Liver (tissue), 9 donors: ENCODE measurements around the gene PARD3. TPM values are rescaled to one million over a fixed set of nuclear protein-coding genes. Genes with fewer than 3 reads are reported as not detected.

ENCODE experiments used
- DNase-seq: peaks from one replicate; pipeline ENCODE4 v3.0.0-alpha.2; 2017; ENCODE audit warnings: low spot score
- H3K27ac ChIP-seq, 2 donors: one replicate each; pipeline ENCODE4 v1.7.0; 2013; ENCODE audit warnings: inconsistent platforms in 2 of 2, low read length in 2 of 2, control low read depth in 1 of 2, low read depth in 1 of 2, mild to moderate bottlenecking in 1 of 2
- H3K27me3 ChIP-seq, 4 donors: one replicate each; pipeline versions ENCODE4 v1.6.1 to v1.7.0; 2013; ENCODE audit warnings: low read length in 3 of 4, inconsistent platforms in 1 of 4, mild to moderate bottlenecking in 1 of 4, moderate library complexity in 1 of 4; ENCODE audit not compliant: control insufficient read depth in 4 of 4, insufficient read depth in 4 of 4
- H3K36me3 ChIP-seq, 4 donors: one replicate each; pipeline versions ENCODE4 v1.6.1 to v1.7.0; 2013; ENCODE audit warnings: low read length in 3 of 4, mild to moderate bottlenecking in 3 of 4, low read depth in 1 of 4, moderate library complexity in 1 of 4; ENCODE audit not compliant: control insufficient read depth in 4 of 4, insufficient read depth in 3 of 4
- H3K4me1 ChIP-seq, 4 donors: one replicate each; pipeline versions ENCODE4 v1.6.1 to v1.7.0; 2013; ENCODE audit warnings: low read length in 3 of 4, mild to moderate bottlenecking in 3 of 4, moderate library complexity in 1 of 4; ENCODE audit not compliant: control insufficient read depth in 4 of 4, insufficient read depth in 4 of 4
- H3K4me3 ChIP-seq, 3 donors: one replicate each; pipeline versions ENCODE4 v1.6.1 to v1.7.0; 2013; ENCODE audit warnings: low read length in 3 of 3, control low read depth in 1 of 3, low read depth in 1 of 3, mild to moderate bottlenecking in 1 of 3
- H3K9ac ChIP-seq, 2 donors: one replicate each; pipeline ENCODE4 v1.7.0; 2013; ENCODE audit warnings: low read length in 2 of 2, mild to moderate bottlenecking in 2 of 2, moderate library complexity in 2 of 2, control low read depth in 1 of 2, low read depth in 1 of 2
- H3K9me3 ChIP-seq, 4 donors: one replicate each; pipeline versions ENCODE4 v1.6.1 to v1.7.0; 2013; ENCODE audit warnings: low read length in 3 of 4; ENCODE audit not compliant: control insufficient read depth in 4 of 4
- ATF3 ChIP-seq: IDR thresholded peaks from 2 replicates; pipeline ENCODE4 v1.6.1; 2016; ENCODE audit warnings: antibody characterized with exemption
- CTCF ChIP-seq: fragments of 150-350 bp; IDR thresholded peaks from 2 replicates; pipeline ENCODE4 v1.5.1; 2017; ENCODE audit warnings: improper control_type of control experiment, low read depth, low read length; ENCODE audit not compliant: missing input control
- EGR1 ChIP-seq, 2 donors: IDR thresholded peaks; 2 replicates each; pipeline ENCODE4 v1.6.1; 2016 to 2018; ENCODE audit warnings: antibody characterized with exemption in 2 of 2, low read depth in 2 of 2
- FOXA1 ChIP-seq: IDR thresholded peaks from 2 replicates; pipeline ENCODE4 v1.6.1; 2016; ENCODE audit warnings: antibody characterized with exemption
- FOXA2 ChIP-seq: IDR thresholded peaks from 2 replicates; pipeline ENCODE4 v1.6.1; 2016; ENCODE audit warnings: antibody characterized with exemption
- HNF4A ChIP-seq, 2 donors: conservative IDR thresholded peaks; 2 replicates each; pipeline ENCODE4 v1.6.1; 2016; ENCODE audit warnings: antibody characterized with exemption in 2 of 2, mild to moderate bottlenecking in 2 of 2
- JUND ChIP-seq, 2 donors: IDR thresholded peaks; 2 replicates each; pipeline ENCODE4 v1.6.1; 2016; ENCODE audit warnings: antibody characterized with exemption in 2 of 2
- MAX ChIP-seq: IDR thresholded peaks from 2 replicates; pipeline ENCODE4 v1.6.1; 2016; ENCODE audit warnings: antibody characterized with exemption
- RAD21 ChIP-seq, 2 donors: IDR thresholded peaks; 2 replicates each; pipeline ENCODE4 v1.6.1; 2016; ENCODE audit warnings: antibody characterized with exemption in 2 of 2, mild to moderate bottlenecking in 2 of 2
- REST ChIP-seq: IDR thresholded peaks from 2 replicates; pipeline ENCODE4 v1.6.1; 2016; ENCODE audit warnings: antibody characterized with exemption, mild to moderate bottlenecking
- RXRA ChIP-seq, 2 donors: IDR thresholded peaks; 2 replicates each; pipeline ENCODE4 v1.6.1; 2017 to 2018; ENCODE audit warnings: antibody characterized with exemption in 2 of 2, mild to moderate bottlenecking in 1 of 2
- SP1 ChIP-seq: IDR thresholded peaks from 2 replicates; pipeline ENCODE4 v1.6.1; 2018; ENCODE audit warnings: antibody characterized with exemption, mild to moderate bottlenecking
- TAF1 ChIP-seq: conservative IDR thresholded peaks from 2 replicates; pipeline ENCODE4 v1.6.1; 2016; ENCODE audit warnings: antibody characterized with exemption, mild to moderate bottlenecking
- YY1 ChIP-seq: IDR thresholded peaks from 2 replicates; pipeline ENCODE4 v1.6.1; 2016; ENCODE audit warnings: antibody characterized with exemption, mild to moderate bottlenecking
- ZBTB33 ChIP-seq: IDR thresholded peaks from 2 replicates; pipeline ENCODE4 v1.6.1; 2016; ENCODE audit warnings: antibody characterized with exemption
- WGBS: extraction: QIAGEN DNeasy Blood & Tissue Kit; methylation state at CpG from one replicate; pipeline ENCODE4 v1.1.7; 2013; 5-methylcytosine and 5-hydroxymethylcytosine counted together
- polyA plus RNA-seq, 2 donors: library from polyadenylated mRNA; stranded (reverse) in 1 of 2; unstranded in 1 of 2; fragments of 200-250 nt in 1 of 2; fragments of >200 nt in 1 of 2; fragmentation: Nextera tagmentation in 1 of 2; extraction: Ambion mirVana in 1 of 2; gene quantifications; one replicate each; pipeline versions ENCODE4 v1.2.1 to v1.2.3, GENCODE V29; 2013 to 2015
- total RNA-seq, 2 donors: library from RNA; depleted of rRNA; stranded (reverse); fragments of >200 nt; gene quantifications; one replicate each; pipeline ENCODE4 v1.2.3, GENCODE V29; 2014
- donor health status: healthy.
- donor health status: healthy.
- donor health status: healthy.
- donor health status: healthy.
- donor health status: healthy.

The PARD3 gene
- total and polyA plus RNA-seq, 4 donors = 12.3 to 43.8 (median 13.5) TPM

GRCh38 chr10:34716958-34717357 lies 98.1 kb downstream of the PARD3 start:
- Histone ChIP-seq H3K27me3 (no peaks in the 10 kb centered on the region), H3K27ac (peak overlapping the region; percentile 43 to 61), H3K36me3 (no peaks in the 10 kb centered on the region), H3K4me3 (no peak overlapping the region), H3K9ac (no peak overlapping the region), H3K9me3 (no peaks in the 10 kb centered on the region), H3K4me1 (peaks cover 6 to 30% (median 16%) of the 10 kb centered on the region in 4 donors)
- no peak for DNase-seq
- WGBS = 28% methylated on average over 1 of the region's 1 CpG
- TF ChIP-seq FOXA1 (no peak), RXRA (IDR thresholded peaks at IDR 0.05) (no peak), SP1 (no peak), REST (no peak), MAX (no peak), RAD21 (IDR thresholded peaks at IDR 0.05) (no peak), TAF1 (no peak), ZBTB33 (no peak), CTCF (no peak), YY1 (no peak), EGR1 (IDR thresholded peaks at IDR 0.05; ENCODE audit: low read depth in 2 of 2) (no peak), ATF3 (no peak), JUND (IDR thresholded peaks at IDR 0.05) (no peak), HNF4A (conservative IDR thresholded peaks at IDR 0.05) (no peak)

- WGBS = 91% methylated on average over 1 of the region's 1 CpG
- H3K4me1 ChIP-seq = peaks cover 7 to 37% (median 22%) of the 10 kb centered on the region in 4 donors
- no peaks in the 10 kb centered on the region for H3K9me3 ChIP-seq
- H3K4me3 ChIP-seq = no peak overlapping the region
- DNase-seq = no peak
- no peak overlapping the region for H3K27ac ChIP-seq
- H3K9ac ChIP-seq = no peak overlapping the region
- H3K27me3 ChIP-seq = no peaks in the 10 kb centered on the region
- no peaks in the 10 kb centered on the region for H3K36me3 ChIP-seq
- TF ChIP-seq FOXA2 (no peak), ZBTB33 (no peak), CTCF (no peak), RXRA (IDR thresholded peaks at IDR 0.05) (no peak), YY1 (no peak), TAF1 (no peak), HNF4A (conservative IDR thresholded peaks at IDR 0.05) (no peak), ATF3 (no peak)
Measured at GRCh38 chr10:34716234-34716633, 98.9 kb downstream of the PARD3 start.
